Ascending aorta (tissue), 2 donors: Measurements from ENCODE around the gene SPAG17. TPM values are rescaled to one million over a fixed set of nuclear protein-coding genes. Genes with fewer than 3 reads are reported as not detected.

Experiments
- DNase-seq, 2 donors: peaks; one replicate each; pipeline ENCODE4 v3.0.0-alpha.2; 2019; ENCODE audit warnings: low spot score in 2 of 2
- H3K27ac ChIP-seq, 2 donors: fragments of 200-600 bp; sonication (generic); one replicate each; pipeline ENCODE4 v1.5.1; 2016 to 2017; ENCODE audit warnings: mild to moderate bottlenecking in 1 of 2
- H3K27me3 ChIP-seq: fragments of 200-600 bp; sonication (generic); one replicate; pipeline ENCODE4 v1.5.1; 2017
- H3K36me3 ChIP-seq, 2 donors: fragments of 200-600 bp; sonication (generic); one replicate each; pipeline ENCODE4 v1.5.1; 2016
- H3K4me1 ChIP-seq, 2 donors: fragments of 200-600 bp; sonication (generic); one replicate each; pipeline ENCODE4 v1.5.1; 2016 to 2017; ENCODE audit warnings: mild to moderate bottlenecking in 1 of 2
- H3K4me3 ChIP-seq, 2 donors: fragments of 200-600 bp; sonication (generic); one replicate each; pipeline ENCODE4 v1.5.1; 2016 to 2017; ENCODE audit warnings: mild to moderate bottlenecking in 1 of 2
- H3K9me3 ChIP-seq, 2 donors: fragments of 200-600 bp; sonication (generic); one replicate each; pipeline ENCODE4 v1.5.1; 2016
- intact Hi-C: fragments of 100-400 bp; cut with DNase I; formaldehyde crosslinking; loops from one replicate; pipeline ENCODE4 v1.15.1; 2023
- total RNA-seq: library from RNA; depleted of rRNA; stranded (reverse); fragments of >200 nt; gene quantifications from one replicate; pipeline ENCODE4 v1.1.0, GENCODE V29; 2016
- TF ChIP-seq, protein P1 (sequence below), 3 experiments: fragments of 200-600 bp in 2 of 3; fragments of 450-650 bp in 1 of 3; sonication (generic) in 2 of 3; IDR thresholded peaks; one replicate each; pipeline ENCODE4 v1.5.1; 2016 to 2019; ENCODE audit warnings: antibody characterized with exemption in 3 of 3, mild to moderate bottlenecking in 1 of 3, moderate library complexity in 1 of 3

SPAG17 gene
- total RNA-seq, 1 donor from 2014 or later: not detected

DNA sequence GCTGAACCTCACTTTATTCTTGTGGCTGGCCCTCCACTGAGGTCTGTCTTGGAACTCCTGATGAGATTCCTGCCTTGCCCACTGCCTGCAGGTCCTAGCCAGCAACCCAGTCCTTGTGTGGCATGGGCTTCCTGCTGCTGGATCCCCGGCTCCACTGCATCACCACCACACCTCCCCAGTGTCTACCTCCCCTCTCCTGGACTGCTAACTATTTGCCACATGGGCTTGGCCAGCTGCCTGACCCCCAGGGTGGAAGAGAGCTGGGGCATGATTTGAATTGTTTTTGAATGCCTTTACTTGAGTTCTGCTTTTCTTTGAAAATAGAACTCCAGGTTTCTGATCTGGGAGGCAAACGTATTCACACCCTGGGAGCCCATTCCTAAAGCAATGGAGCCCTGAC is 41.2 kb downstream of the SPAG17 start:
- Histone ChIP-seq H3K36me3 (no peaks in the 10 kb centered on the region), H3K27ac (no peak overlapping the region), H3K4me1 (no peaks in the 10 kb centered on the region), H3K4me3 (no peak overlapping the region), H3K27me3 (no peaks in the 10 kb centered on the region), H3K9me3 (no peaks in the 10 kb centered on the region)
- DNase-seq: no peak
- TF ChIP-seq, protein P1, sequence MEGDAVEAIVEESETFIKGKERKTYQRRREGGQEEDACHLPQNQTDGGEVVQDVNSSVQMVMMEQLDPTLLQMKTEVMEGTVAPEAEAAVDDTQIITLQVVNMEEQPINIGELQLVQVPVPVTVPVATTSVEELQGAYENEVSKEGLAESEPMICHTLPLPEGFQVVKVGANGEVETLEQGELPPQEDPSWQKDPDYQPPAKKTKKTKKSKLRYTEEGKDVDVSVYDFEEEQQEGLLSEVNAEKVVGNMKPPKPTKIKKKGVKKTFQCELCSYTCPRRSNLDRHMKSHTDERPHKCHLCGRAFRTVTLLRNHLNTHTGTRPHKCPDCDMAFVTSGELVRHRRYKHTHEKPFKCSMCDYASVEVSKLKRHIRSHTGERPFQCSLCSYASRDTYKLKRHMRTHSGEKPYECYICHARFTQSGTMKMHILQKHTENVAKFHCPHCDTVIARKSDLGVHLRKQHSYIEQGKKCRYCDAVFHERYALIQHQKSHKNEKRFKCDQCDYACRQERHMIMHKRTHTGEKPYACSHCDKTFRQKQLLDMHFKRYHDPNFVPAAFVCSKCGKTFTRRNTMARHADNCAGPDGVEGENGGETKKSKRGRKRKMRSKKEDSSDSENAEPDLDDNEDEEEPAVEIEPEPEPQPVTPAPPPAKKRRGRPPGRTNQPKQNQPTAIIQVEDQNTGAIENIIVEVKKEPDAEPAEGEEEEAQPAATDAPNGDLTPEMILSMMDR (IDR thresholded peaks at IDR 0.05): no peak
- intact Hi-C loops: no loop called here

DNA sequence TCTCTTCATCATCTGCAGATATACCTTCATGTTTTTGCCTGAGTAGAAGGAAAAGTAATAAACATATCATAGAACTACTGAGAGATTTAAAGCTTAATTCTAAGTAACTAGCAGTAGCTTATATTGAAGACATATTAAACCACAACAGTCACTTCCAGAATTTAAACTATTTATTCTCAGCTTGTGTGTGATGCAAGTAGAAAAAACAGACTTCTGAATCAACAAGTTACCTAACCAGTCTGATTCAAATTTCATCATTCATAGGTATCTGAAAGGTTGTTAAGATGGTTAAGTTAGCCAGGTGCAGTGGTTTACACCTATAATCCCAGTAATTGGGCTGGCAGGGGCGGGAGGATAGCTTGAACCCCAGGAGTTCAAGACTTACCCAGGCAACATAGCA is 41.9 kb downstream of the SPAG17 start:
- TF ChIP-seq, protein P1 (IDR thresholded peaks at IDR 0.05): no peak
- no peak overlapping the region for H3K4me3 ChIP-seq
- intact Hi-C loops: no loop called here

DNA sequence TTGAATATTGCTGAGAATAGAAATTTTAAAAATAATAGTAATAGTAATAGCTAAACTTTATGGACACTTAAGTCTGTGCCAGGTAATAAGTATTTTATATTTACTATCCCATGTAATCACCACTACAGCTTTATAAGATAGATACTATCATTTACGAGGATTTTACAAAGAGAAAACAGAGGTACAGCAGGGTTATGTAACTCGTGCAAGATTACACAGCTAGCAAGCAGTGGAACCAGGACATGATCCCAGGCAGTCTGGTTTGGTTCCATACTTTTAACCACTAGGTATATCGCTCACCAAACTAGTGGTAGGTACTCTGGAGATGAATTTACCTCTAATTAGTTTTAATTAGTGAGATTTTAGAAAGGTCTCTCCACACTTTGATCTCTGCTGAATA is 42.5 kb downstream of the SPAG17 start:
- DNase-seq: no peak
- Histone ChIP-seq H3K9me3 (no peaks in the 10 kb centered on the region), H3K27ac (no peak overlapping the region), H3K36me3 (no peaks in the 10 kb centered on the region), H3K4me1 (no peaks in the 10 kb centered on the region), H3K27me3 (no peaks in the 10 kb centered on the region), H3K4me3 (no peak overlapping the region)
- intact Hi-C loops: no loop called here
- TF ChIP-seq, protein P1 (IDR thresholded peaks at IDR 0.05): no peak

More for the DNA sequence above, 41.9 kb downstream of the SPAG17 start:
- H3K4me1 ChIP-seq: no peaks in the 10 kb centered on the region
- no peaks in the 10 kb centered on the region for H3K36me3 ChIP-seq
- DNase-seq: no peak
- no peak overlapping the region for H3K27ac ChIP-seq
- no peaks in the 10 kb centered on the region for H3K27me3 ChIP-seq
- no peaks in the 10 kb centered on the region for H3K9me3 ChIP-seq

DNA sequence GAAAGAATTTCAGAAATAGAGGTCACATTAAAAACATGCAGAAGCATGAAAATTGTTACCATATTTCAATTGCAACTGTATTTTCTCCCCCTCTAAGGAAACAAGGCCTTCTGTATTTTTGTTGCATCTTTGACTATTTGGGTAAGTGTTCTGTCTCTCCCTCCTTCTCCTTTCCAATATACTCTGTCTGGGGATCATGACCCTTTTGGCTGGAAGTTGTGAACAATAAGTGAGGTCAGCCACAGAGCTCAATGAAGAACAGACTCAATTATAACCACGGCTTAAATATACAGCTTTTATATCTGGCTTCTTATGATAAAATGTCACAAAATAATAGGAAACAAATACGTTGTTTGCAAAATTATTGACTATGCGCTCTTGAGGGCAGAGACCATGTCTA is 47.1 kb downstream of the SPAG17 start:
- no peaks in the 10 kb centered on the region for H3K9me3 ChIP-seq
- DNase-seq: no peak
- no peaks in the 10 kb centered on the region for H3K4me1 ChIP-seq
- H3K27ac ChIP-seq: no peak overlapping the region
- H3K36me3 ChIP-seq: no peaks in the 10 kb centered on the region
- no peaks in the 10 kb centered on the region for H3K27me3 ChIP-seq
- no peak overlapping the region for H3K4me3 ChIP-seq
- TF ChIP-seq, protein P1 (IDR thresholded peaks at IDR 0.05): no peak
- intact Hi-C loops: no loop called here

DNA sequence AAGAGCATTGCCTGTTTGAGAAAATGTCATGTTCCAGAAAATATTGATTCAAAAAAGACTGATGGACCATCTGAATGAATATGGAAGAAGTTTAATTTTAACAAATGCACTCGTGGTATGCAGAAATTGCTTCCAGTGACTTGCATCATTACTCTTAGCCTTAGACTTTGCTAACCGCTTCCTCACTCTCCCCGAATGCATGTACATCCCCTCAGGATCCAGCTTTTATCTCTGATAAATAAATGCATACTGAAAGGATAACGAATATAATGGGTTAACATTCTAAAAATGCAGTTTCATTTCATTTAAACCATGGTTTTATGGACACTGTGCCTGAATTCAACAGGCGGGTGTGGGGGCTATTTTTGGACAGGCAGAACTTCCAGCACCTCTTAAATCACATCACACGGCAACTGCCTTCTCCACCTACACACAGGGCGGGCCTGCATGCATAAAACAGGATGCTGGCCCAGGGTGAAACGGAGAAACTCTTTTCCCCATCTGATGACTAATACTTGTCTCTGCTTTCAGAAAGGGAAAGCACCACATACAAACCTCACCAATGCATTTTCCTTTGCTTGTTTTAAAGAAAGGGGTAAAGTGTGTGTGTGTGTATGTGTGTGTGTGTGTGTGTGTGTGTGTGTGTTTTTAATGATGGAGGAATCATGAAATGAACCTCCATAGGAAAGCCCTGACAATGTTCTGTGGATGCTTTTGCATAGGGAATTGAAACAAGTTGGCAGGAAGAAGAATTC is 48.7 kb downstream of the SPAG17 start:
- H3K9me3 ChIP-seq: no peaks in the 10 kb centered on the region
- intact Hi-C loops: no loop called here

More for the DNA sequence above, 48.7 kb downstream of the SPAG17 start:
- Histone ChIP-seq H3K4me3 (no peak overlapping the region), H3K27me3 (no peaks in the 10 kb centered on the region), H3K27ac (no peak overlapping the region), H3K36me3 (no peaks in the 10 kb centered on the region), H3K4me1 (no peaks in the 10 kb centered on the region)
- no peak for DNase-seq
- TF ChIP-seq, protein P1 (IDR thresholded peaks at IDR 0.05): no peak
